ENCODE results near the gene WIPI1.
"Not testable (repeated sequence)": the region's sequence is repeated elsewhere in the genome, so short reads cannot be mapped to it uniquely, and the experiment has no call there.

WIPI1 gene

GRCh38 chr17:68437979-68438822 lies 19.1 kb downstream of the WIPI1 start:
- DNase-seq, result no peak

GRCh38 chr17:68435876-68436842 lies 21.1 kb downstream of the WIPI1 start:
- DNase-seq, result peak; percentile 67 to 89

GRCh38 chr17:68435361-68435760 lies 21.9 kb downstream of the WIPI1 start:
- no peak for DNase-seq

- no peak for DNase-seq
Observed at GRCh38 chr17:68433911-68434508, 23.3 kb downstream of the WIPI1 start.

- no peak for DNase-seq
Observed at GRCh38 chr17:68433211-68433610, 24.1 kb downstream of the WIPI1 start.

- DNase-seq, result no peak
Observed at GRCh38 chr17:68432086-68432864, 25.0 kb downstream of the WIPI1 start.

- peak in 1 of 2 experiments; percentile 73 for DNase-seq
Observed at GRCh38 chr17:68431661-68432071, 25.6 kb downstream of the WIPI1 start.

GRCh38 chr17:68431045-68431608 lies 26.2 kb downstream of the WIPI1 start:
- no peak for DNase-seq

- no peak for DNase-seq
Observed at GRCh38 chr17:68429881-68430280, 27.4 kb downstream of the WIPI1 start.

- no peak for DNase-seq
Observed at GRCh38 chr17:68428498-68429172, 28.7 kb downstream of the WIPI1 start.

GRCh38 chr17:68427575-68427974 lies 29.7 kb downstream of the WIPI1 start:
- DNase-seq, result no peak

GRCh38 chr17:68425979-68426378 lies 31.3 kb downstream of the WIPI1 start:
- no peak for DNase-seq

- peak; percentile 52 to 84 for DNase-seq
Observed at GRCh38 chr17:68424861-68425260, 32.4 kb downstream of the WIPI1 start.

- no peak for DNase-seq
Observed at GRCh38 chr17:68424203-68424602, 33.1 kb downstream of the WIPI1 start.

GRCh38 chr17:68423251-68423650 lies 34.0 kb downstream of the WIPI1 start:
- no peak for DNase-seq

- no peak for DNase-seq
Observed at GRCh38 chr17:68422821-68423220, 34.5 kb downstream of the WIPI1 start.

GRCh38 chr17:68421486-68421885 lies 35.8 kb downstream of the WIPI1 start:
- DNase-seq, result no peak

- no peak for DNase-seq
Observed at GRCh38 chr17:68420065-68420464, 37.2 kb downstream of the WIPI1 start.

GRCh38 chr17:68418876-68419275 lies 38.4 kb downstream of the WIPI1 start:
- DNase-seq, result no peak

- no peak for DNase-seq
Observed at GRCh38 chr17:68417317-68417716, 40.0 kb downstream of the WIPI1 start.

GRCh38 chr17:68414901-68415300 lies 42.4 kb downstream of the WIPI1 start:
- DNase-seq, result not testable (repeated sequence)

All from NCI-H526 (cell line).